Stimulated activated memory B cell treated with anti-CD40 and anti-IgM and Interleukin-4, amounts not matched to agents 10 μg/mL and 1 μg/mL and 100 μg/mL, for 72 hours (primary cell): ENCODE measurements around the gene CSMD2.
"Not testable (repeated sequence)": the region's sequence is repeated elsewhere in the genome, so short reads cannot be mapped to it uniquely, and the experiment has no call there.

Experiments used
- ATAC-seq: fragments of 150-1000 bp; cut with Tn5 transposase; 2 replicates; pipeline ENCODE4 v1.10.0; 2021
- H3K27ac Mint-ChIP-seq: one replicate; pipeline ENCODE4 v1.8.0; 2022; ENCODE audit warnings: mild to moderate bottlenecking, mixed read lengths
- H3K27me3 Mint-ChIP-seq: one replicate; pipeline ENCODE4 v1.8.0; 2022; ENCODE audit warnings: mixed read lengths
- H3K36me3 Mint-ChIP-seq: one replicate; pipeline ENCODE4 v1.8.0; 2022; ENCODE audit warnings: mixed read lengths
- H3K4me1 Mint-ChIP-seq: one replicate; pipeline ENCODE4 v1.8.0; 2022; ENCODE audit warnings: mixed read lengths
- H3K4me3 Mint-ChIP-seq: one replicate; pipeline ENCODE4 v1.8.0; 2022; ENCODE audit warnings: mild to moderate bottlenecking, moderate library complexity, mixed read lengths
- H3K9me3 Mint-ChIP-seq: one replicate; pipeline ENCODE4 v1.8.0; 2022; ENCODE audit warnings: mixed read lengths

The CSMD2 gene

DNA sequence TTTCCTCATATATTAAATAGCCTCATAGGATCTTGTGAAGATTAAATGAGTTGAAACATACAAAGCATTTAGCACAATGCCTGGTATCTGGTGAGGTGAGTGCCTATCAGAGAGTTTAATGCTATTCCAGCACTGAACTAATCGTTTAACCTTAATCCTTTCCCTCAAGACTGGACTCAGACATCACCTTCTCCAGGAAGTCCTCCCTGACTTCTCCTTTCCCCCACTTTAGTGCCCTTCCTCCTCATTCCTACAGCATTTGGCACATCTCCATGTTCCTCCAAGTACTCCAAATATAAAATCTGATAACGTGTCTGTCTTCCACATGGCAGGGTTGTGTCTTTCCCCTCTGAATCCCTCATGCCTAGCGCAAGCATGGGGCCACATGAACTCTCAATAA, 632.8 kb downstream of the CSMD2 start:
- H3K36me3 Mint-ChIP-seq: no peaks in the 10 kb centered on the region
- peaks cover 3% of the 10 kb centered on the region for H3K9me3 Mint-ChIP-seq
- H3K4me1 Mint-ChIP-seq: no peaks in the 10 kb centered on the region
- H3K27ac Mint-ChIP-seq: no peak overlapping the region
- no peak for ATAC-seq
- no peak overlapping the region for H3K4me3 Mint-ChIP-seq
- peaks cover 43% of the 10 kb centered on the region for H3K27me3 Mint-ChIP-seq

GRCh38 chr1:33529957-33530356, 635.1 kb downstream of the CSMD2 start:
- Mint-ChIP-seq H3K4me3 (no peak overlapping the region), H3K4me1 (no peaks in the 10 kb centered on the region), H3K9me3 (no peaks in the 10 kb centered on the region), H3K36me3 (no peaks in the 10 kb centered on the region), H3K27ac (no peak overlapping the region), H3K27me3 (peaks cover 29% of the 10 kb centered on the region)
- ATAC-seq: no peak

- no peak overlapping the region for H3K27ac Mint-ChIP-seq
- H3K36me3 Mint-ChIP-seq: no peaks in the 10 kb centered on the region
- no peaks in the 10 kb centered on the region for H3K9me3 Mint-ChIP-seq
- no peak overlapping the region for H3K4me3 Mint-ChIP-seq
- ATAC-seq: no peak
- no peaks in the 10 kb centered on the region for H3K4me1 Mint-ChIP-seq
- peaks cover 38% of the 10 kb centered on the region for H3K27me3 Mint-ChIP-seq
Measured at GRCh38 chr1:33527934-33528333, 637.1 kb downstream of the CSMD2 start.

DNA sequence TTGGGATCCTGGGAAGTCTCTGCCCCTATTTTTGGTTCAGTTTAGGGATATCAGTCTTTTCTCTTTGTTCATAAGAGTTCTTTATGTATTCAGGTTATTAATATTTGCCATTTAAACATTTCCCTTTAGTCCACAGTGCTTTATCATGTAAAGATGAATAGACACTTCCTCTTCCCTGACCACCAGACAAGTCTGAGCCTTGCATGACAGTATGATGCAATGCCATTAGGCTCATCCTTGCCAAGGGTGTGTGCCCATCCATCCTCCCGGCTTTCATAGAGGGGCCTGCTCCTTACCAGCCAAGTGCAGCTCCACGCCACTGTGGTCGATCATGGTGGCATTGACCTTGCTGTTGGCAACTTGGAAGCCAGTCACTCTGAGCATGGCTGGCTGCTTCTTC, 640.4 kb downstream of the CSMD2 start:
- no peaks in the 10 kb centered on the region for H3K4me1 Mint-ChIP-seq

GRCh38 chr1:33519240-33519884, 645.7 kb downstream of the CSMD2 start:
- Mint-ChIP-seq H3K4me3 (no peak overlapping the region), H3K4me1 (no peaks in the 10 kb centered on the region), H3K27me3 (peaks cover 77% of the 10 kb centered on the region), H3K36me3 (no peaks in the 10 kb centered on the region), H3K9me3 (no peaks in the 10 kb centered on the region), H3K27ac (no peak overlapping the region)
- no peak for ATAC-seq

More for the DNA sequence above, 640.4 kb downstream of the CSMD2 start:
- Mint-ChIP-seq H3K4me3 (no peak overlapping the region), H3K36me3 (no peaks in the 10 kb centered on the region), H3K9me3 (no peaks in the 10 kb centered on the region), H3K27ac (no peak overlapping the region), H3K27me3 (peaks cover 62% of the 10 kb centered on the region)
- no peak for ATAC-seq

GRCh38 chr1:33517596-33518250, 647.3 kb downstream of the CSMD2 start:
- no peak overlapping the region for H3K27ac Mint-ChIP-seq
- H3K27me3 Mint-ChIP-seq: peaks cover 61% of the 10 kb centered on the region
- no peaks in the 10 kb centered on the region for H3K36me3 Mint-ChIP-seq
- no peaks in the 10 kb centered on the region for H3K4me1 Mint-ChIP-seq
- H3K9me3 Mint-ChIP-seq: peaks cover 5% of the 10 kb centered on the region
- ATAC-seq: no peak
- H3K4me3 Mint-ChIP-seq: no peak overlapping the region

GRCh38 chr1:33516891-33517567, 648.0 kb downstream of the CSMD2 start:
- Mint-ChIP-seq H3K9me3 (peaks cover 5% of the 10 kb centered on the region), H3K27me3 (peaks cover 57% of the 10 kb centered on the region), H3K4me1 (no peaks in the 10 kb centered on the region), H3K27ac (no peak overlapping the region), H3K4me3 (no peak overlapping the region), H3K36me3 (no peaks in the 10 kb centered on the region)
- ATAC-seq: no peak

- Mint-ChIP-seq H3K9me3 (peaks cover 5% of the 10 kb centered on the region), H3K27me3 (peaks cover 59% of the 10 kb centered on the region), H3K27ac (no peak overlapping the region), H3K4me1 (no peaks in the 10 kb centered on the region), H3K36me3 (no peaks in the 10 kb centered on the region), H3K4me3 (no peak overlapping the region)
- no peak for ATAC-seq
Measured at GRCh38 chr1:33516428-33516827, 648.6 kb downstream of the CSMD2 start.

GRCh38 chr1:33515607-33516006, 649.4 kb downstream of the CSMD2 start:
- Mint-ChIP-seq H3K27me3 (peaks cover 53% of the 10 kb centered on the region), H3K9me3 (peaks cover 5% of the 10 kb centered on the region), H3K36me3 (no peaks in the 10 kb centered on the region), H3K4me1 (no peaks in the 10 kb centered on the region), H3K27ac (no peak overlapping the region), H3K4me3 (no peak overlapping the region)
- no peak for ATAC-seq

DNA sequence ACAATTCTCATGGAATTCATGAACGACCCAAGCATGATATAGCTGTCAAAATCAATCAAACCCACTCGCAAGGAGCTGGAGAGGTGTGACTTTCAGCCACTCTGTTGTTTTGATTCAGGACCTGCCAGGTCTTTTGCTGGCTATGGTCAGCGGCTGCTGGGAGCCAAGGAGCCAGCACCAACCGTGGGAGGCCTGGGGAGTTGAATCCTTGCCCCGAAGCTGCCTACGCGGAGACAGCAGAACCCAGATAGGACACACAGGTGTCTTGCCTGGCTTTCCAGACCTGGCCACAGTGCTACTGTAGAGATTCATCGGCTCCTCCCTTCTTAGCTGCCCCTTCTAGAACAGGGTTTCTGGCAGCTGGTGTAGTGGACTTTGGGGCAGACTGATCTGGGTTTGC, 649.9 kb downstream of the CSMD2 start:
- Mint-ChIP-seq H3K4me1 (no peaks in the 10 kb centered on the region), H3K27ac (no peak overlapping the region), H3K4me3 (no peak overlapping the region), H3K36me3 (no peaks in the 10 kb centered on the region), H3K27me3 (peaks cover 48% of the 10 kb centered on the region), H3K9me3 (peaks cover 5% of the 10 kb centered on the region)
- ATAC-seq: no peak

GRCh38 chr1:33512226-33513011, 652.6 kb downstream of the CSMD2 start:
- H3K4me1 Mint-ChIP-seq: no peaks in the 10 kb centered on the region

GRCh38 chr1:33509276-33509675, 655.8 kb downstream of the CSMD2 start:
- H3K27me3 Mint-ChIP-seq: peaks cover 16% of the 10 kb centered on the region
- not testable (repeated sequence) for ATAC-seq, H3K36me3 Mint-ChIP-seq, H3K9me3 Mint-ChIP-seq, H3K27ac Mint-ChIP-seq, H3K4me1 Mint-ChIP-seq, H3K4me3 Mint-ChIP-seq

More at GRCh38 chr1:33512226-33513011, 652.6 kb downstream of the CSMD2 start:
- Mint-ChIP-seq H3K27me3 (peaks cover 36% of the 10 kb centered on the region), H3K27ac (no peak overlapping the region), H3K9me3 (peaks cover 5% of the 10 kb centered on the region), H3K36me3 (peaks cover 5% of the 10 kb centered on the region), H3K4me3 (no peak overlapping the region)
- no peak for ATAC-seq

DNA sequence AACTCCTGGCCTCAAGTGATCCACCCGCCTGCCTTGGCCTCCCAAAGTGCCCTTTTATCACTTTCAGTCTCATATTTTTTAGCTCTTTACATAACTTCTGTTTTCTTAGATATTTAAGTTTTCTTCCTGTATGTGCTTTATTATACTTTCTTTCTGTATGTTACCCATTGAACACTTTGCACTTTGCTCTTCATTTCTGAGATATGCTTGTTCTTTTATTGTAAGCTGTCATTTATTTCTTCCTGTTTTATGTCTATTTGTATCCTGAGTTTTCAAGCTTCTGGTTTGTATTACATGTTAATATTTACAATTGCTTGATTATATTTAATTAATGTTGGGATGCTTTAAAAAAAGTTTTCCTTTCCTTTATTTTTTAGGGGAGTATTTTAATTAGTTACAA, 656.9 kb downstream of the CSMD2 start:
- Mint-ChIP-seq H3K9me3 (peaks cover under 1% of the 10 kb centered on the region), H3K27ac (no peak overlapping the region), H3K27me3 (peaks cover 16% of the 10 kb centered on the region), H3K36me3 (peaks cover 5% of the 10 kb centered on the region), H3K4me1 (no peaks in the 10 kb centered on the region), H3K4me3 (no peak overlapping the region)
- no peak for ATAC-seq

GRCh38 chr1:33507661-33508060, 657.4 kb downstream of the CSMD2 start:
- H3K27ac Mint-ChIP-seq: no peak overlapping the region
- peaks cover 5% of the 10 kb centered on the region for H3K36me3 Mint-ChIP-seq
- H3K4me3 Mint-ChIP-seq: no peak overlapping the region
- peaks cover 16% of the 10 kb centered on the region for H3K27me3 Mint-ChIP-seq
- no peaks in the 10 kb centered on the region for H3K9me3 Mint-ChIP-seq
- no peak for ATAC-seq
- H3K4me1 Mint-ChIP-seq: no peaks in the 10 kb centered on the region

GRCh38 chr1:33503506-33503905, 661.5 kb downstream of the CSMD2 start:
- H3K4me1 Mint-ChIP-seq: peaks cover 7% of the 10 kb centered on the region
- H3K27ac Mint-ChIP-seq: no peak overlapping the region
- peaks cover 15% of the 10 kb centered on the region for H3K36me3 Mint-ChIP-seq
- peaks cover 2% of the 10 kb centered on the region for H3K9me3 Mint-ChIP-seq
- no peak for ATAC-seq
- peaks cover 8% of the 10 kb centered on the region for H3K27me3 Mint-ChIP-seq
- no peak overlapping the region for H3K4me3 Mint-ChIP-seq
